NCI-H524 treated with DMSO at 0.1 percent for 48 hours (cell line): Measurements from ENCODE around the gene KCP.

Experiments
- DNase-seq: peaks from one replicate; lab custom pipeline; 2025; lab: John Stamatoyannopoulos, UW

Gene KCP

GRCh38 chr7:128887169-128888038, 23.1 kb downstream of the KCP start:
- no peak for DNase-seq

GRCh38 chr7:128886391-128887168, 23.9 kb downstream of the KCP start:
- DNase-seq = no peak

GRCh38 chr7:128885370-128886187, 24.9 kb downstream of the KCP start:
- no peak for DNase-seq

- DNase-seq = no peak
Observed at GRCh38 chr7:128884561-128885369, 25.7 kb downstream of the KCP start.

GRCh38 chr7:128883622-128884448, 26.7 kb downstream of the KCP start:
- DNase-seq = no peak

- no peak for DNase-seq
Observed at GRCh38 chr7:128882134-128882533, 28.4 kb downstream of the KCP start.

- DNase-seq = no peak
Observed at GRCh38 chr7:128881458-128882125, 28.9 kb downstream of the KCP start.

GRCh38 chr7:128880791-128881457, 29.6 kb downstream of the KCP start:
- no peak for DNase-seq

- no peak for DNase-seq
Observed at GRCh38 chr7:128879939-128880746, 30.4 kb downstream of the KCP start.

- no peak for DNase-seq
Observed at GRCh38 chr7:128879461-128879938, 31.0 kb downstream of the KCP start.

GRCh38 chr7:128878226-128879105, 32.0 kb downstream of the KCP start:
- DNase-seq = no peak

GRCh38 chr7:128877756-128878120, 32.8 kb downstream of the KCP start:
- no peak for DNase-seq

GRCh38 chr7:128876978-128877755, 33.3 kb downstream of the KCP start:
- DNase-seq = no peak

GRCh38 chr7:128876586-128876977, 33.9 kb downstream of the KCP start:
- no peak for DNase-seq

GRCh38 chr7:128876127-128876526, 34.4 kb downstream of the KCP start:
- DNase-seq = no peak

GRCh38 chr7:128875523-128875948, 35.0 kb downstream of the KCP start:
- DNase-seq = no peak
